AG20443 (cell line): Measurements from ENCODE around the gene CLPTM1L.

ENCODE experiments used
- DNase-seq: peaks from one replicate; pipeline ENCODE4 v3.0.0; 2012; ENCODE audit warnings: low spot score, mixed read lengths

Gene CLPTM1L

DNA sequence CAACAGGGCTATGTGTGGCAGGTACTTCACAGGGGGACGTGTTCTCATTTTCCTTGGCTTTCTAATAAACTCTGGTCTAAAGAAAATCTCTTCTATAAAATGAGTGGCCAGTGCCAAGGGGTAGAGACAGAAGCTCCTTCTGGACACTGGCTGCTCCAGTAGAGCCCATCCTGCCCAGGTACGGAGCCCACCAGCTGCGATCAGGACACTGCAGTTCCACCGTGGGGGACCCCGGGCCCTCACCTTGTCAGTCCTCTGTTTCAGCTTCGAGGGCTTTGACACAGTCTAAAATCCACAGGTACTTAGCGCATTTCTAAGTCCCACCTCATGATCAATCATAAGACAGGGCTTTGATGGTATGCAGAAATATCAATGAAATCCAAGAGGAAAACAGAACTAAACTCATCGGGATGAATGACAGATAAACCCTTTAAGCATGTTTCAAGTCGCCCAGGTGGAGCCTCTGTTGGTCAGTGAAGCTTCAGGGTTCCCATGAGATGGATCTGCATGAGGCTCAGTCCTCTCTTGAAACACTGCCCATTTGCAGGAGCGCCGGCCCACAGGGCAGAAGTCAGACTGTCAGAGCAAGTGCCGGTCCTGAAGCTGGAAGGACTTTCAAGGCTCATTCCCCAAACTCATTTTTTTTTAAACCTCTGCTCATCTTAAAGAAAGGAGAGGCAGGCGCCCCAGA is 29.7 kb downstream of the CLPTM1L start:
- DNase-seq, result no peak

DNA sequence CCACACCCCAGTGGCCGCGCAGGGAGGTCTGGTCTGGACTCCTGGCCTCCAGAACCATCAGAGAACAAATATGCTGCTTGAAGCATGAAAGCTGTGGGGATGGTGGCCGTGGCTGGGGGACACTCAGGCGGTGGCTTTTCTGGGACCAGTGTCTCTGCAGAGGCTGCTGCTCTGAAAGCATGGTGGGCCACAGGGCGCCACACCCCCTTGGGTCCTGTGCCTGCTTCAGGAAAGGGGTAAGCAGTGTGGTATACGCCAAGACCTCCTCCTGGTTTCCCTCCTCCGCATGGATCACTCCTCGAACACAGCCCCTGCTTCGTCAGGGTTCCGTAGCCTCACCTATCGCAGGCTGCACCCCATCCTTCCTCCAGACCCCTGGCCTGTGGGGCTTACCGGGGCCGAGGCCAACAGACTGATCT is 30.3 kb downstream of the CLPTM1L start:
- no peak for DNase-seq

DNA sequence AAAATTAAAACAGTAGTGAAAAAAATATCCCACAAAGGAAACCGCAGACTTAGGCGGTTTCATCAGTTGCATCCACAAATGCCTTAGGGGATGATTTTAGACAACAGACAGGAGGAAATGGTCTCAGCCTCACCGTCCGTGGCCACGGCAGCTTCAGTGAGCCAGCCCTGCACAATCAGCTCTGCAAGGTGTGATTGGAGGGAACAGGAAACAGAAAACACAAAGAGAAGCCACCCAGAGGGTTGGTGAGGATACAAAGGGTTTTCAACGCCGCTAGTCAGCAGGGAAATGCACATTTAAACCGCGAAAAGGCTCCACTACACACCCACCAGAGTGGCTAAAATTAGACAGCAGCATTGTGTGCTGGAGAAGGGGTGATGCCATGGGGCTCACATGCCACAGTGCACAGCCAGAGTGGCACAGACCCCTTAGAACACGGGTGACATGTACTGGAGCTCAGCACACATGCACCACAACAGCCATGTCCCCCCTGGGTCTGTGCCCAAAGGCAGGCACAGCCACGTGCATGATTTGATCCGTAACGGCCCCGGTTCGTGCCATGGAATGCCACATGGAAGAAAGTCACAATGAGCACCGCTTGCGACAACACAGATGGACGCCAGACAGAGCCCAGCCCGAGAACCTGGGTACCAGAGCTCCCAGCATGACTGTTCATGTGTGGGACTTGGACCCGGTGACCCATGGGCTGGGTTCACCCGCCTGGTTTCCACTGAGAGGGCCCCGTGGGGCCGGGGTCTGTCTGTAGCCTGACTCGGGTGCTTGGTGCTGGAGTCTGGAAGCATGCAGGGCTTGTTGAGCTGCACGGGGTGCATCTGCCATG is 31.7 kb downstream of the CLPTM1L start:
- DNase-seq, result no peak

DNA sequence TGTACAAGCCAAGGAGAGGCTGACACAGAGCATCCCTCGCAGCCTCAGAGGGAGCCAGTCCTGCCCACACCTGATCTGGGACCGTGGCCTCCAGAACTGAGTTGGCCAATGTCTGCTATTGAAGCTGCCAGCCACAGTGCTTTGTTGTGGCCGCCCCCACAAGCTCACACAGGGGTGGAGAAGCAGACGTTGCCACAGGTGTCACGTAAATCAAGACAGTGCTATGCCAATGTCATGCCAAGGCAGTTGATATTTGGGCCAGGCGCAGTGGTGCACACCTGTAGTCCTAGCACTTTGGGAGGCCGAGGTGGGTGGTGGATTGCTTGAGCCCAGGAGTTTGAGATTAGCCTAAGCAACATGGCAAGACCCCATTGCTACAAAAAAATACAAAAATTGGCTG is 32.7 kb downstream of the CLPTM1L start:
- DNase-seq, result no peak

DNA sequence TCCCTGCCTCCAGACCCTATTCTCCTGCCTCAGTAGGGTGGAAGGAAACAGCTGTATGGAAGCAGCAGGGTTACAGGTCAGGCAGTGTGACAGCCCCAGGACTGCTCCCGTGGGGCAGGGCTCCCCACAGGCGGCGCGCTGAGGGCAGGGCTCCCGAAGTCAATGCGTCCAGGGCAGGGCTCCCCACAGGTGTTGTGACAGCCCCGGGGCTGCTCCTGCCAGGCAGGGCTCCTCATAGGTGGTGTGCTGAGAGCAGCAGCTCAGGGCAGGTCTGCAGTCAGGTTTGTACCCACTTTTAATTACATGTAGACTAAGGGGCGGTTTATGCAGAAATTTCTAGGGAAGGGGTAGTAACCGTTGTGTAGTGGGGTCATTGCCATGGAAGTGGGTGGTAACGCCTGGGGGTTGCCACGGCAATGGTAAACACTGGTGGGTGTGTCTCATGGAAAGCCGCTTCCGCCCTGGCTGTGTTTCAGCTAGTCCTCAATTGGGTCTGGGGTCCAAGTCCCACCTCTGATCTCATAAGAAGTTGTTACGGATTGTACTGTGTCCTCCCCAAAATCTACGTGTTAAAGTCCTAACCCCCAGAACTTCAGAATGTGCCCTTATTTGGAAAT is 33.4 kb downstream of the CLPTM1L start:
- no peak for DNase-seq

DNA sequence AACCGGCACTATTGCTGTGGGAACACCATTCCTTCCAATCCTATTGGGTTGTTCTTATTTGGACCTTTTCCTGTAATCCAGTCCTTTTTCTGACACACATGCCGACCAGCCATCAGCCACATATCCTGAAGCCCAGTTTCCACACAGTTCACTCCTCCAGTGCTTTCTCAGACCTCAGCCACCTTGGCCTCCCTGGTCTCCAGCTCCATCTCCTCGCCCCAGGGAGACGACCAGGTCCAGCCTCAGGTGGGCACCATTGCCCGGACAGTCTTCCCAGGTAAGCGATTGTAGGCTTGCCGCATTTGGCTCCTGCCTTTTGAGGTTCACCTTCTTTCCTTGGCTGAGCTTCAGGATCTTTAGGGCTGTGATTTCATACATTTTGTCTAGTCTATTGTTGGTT is 34.8 kb downstream of the CLPTM1L start:
- no peak for DNase-seq

DNA sequence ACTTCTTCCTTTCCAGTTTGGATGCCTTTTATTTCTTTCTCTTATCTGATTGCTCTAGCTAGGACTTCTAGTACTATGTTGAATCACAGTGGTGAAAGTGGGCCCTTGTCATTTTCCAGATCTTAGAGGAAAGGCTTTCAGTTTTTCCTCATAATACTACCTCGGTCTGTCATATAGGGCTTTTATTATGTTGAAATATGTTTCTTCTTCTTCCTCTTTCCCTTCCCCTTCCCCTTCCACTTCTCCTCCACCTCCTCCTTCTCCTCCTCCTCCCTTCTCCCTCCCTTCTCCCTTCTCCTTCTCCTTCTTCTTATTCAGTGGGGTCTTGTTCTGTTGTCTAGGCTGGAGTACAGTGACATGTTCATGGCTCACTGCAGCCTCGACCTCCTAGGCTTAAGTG is 40.9 kb downstream of the CLPTM1L start:
- DNase-seq, result no peak

DNA sequence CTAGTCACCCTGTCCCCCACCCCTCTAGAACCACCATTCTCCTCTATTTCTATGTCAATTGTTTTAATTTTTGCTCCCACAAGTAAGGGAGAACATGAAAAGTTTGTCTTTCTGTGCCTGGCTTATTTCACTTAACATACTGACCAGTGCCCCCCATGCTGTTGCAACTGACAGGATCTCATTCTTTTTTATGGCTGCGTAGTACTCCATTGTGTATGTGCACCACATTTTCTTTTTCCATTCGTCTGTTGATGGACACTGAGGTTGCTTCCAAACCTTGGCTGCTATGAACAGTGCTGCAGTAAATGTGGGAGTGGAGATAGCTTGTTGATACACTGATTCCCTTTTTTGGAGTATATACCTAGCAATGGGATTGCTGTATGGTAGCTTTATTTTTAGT is 42.6 kb downstream of the CLPTM1L start:
- DNase-seq, result no peak

DNA sequence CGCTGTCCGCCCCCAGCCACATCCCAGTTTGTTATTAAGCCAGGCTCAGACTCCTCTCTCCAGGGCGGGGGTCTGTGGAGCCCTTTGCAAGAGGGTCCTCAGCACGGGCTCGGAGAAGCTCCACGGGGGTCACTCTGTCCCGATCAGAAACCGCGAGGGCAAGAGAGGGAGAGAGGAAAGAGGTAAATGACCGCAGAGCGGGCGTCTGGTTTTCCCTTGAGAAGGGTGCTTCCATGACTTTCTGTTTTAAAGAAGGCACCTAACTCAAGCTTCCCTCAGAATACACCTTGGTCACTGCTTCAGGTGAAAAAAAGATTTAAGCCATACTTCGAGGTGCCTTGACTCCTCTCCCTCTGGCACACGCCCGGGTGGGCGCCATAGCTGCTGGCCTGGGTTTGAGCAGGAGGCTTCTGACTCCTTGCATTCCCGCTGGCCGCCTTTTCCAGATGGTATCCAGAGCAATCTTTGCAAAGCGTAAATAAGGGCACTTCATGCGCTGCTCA is 44.3 kb downstream of the CLPTM1L start:
- DNase-seq, result no peak

DNA sequence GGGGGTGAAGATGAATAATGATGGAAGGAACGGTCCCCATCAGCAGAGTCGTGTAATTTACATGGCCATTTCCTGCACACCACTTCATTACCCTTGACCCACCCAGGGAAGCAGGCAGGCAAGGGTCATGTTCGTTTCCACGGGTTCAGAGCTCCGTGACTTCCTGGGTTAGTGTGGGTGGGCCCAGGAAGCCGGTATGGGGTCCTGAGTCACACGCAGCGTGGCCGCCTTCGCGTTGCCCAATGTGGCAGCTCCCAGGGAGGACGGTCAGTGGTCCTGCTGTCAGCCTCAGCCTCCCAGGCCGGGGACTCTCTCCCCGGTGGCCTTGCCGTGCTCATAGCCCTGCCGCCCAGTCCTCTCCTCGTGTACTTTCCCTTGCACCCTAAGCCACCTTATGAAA is 44.9 kb downstream of the CLPTM1L start:
- no peak for DNase-seq

DNA sequence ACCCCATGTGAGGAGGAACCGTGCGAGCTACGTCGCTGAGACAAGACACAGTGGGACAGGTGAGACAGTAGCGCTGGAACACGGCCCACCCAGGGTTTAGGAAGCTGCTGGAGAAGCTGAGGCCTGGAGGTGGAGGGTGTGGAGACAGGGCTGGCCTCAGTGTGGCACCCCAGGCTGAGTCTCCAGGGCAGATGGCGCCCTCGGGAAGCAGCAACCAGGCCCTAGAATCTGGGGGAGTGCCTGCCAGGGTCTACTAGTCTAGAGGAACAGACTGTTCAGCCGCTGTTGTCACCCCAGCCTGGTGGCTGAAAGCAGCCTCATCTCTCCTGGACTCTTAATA is 45.4 kb downstream of the CLPTM1L start:
- DNase-seq, result no peak

DNA sequence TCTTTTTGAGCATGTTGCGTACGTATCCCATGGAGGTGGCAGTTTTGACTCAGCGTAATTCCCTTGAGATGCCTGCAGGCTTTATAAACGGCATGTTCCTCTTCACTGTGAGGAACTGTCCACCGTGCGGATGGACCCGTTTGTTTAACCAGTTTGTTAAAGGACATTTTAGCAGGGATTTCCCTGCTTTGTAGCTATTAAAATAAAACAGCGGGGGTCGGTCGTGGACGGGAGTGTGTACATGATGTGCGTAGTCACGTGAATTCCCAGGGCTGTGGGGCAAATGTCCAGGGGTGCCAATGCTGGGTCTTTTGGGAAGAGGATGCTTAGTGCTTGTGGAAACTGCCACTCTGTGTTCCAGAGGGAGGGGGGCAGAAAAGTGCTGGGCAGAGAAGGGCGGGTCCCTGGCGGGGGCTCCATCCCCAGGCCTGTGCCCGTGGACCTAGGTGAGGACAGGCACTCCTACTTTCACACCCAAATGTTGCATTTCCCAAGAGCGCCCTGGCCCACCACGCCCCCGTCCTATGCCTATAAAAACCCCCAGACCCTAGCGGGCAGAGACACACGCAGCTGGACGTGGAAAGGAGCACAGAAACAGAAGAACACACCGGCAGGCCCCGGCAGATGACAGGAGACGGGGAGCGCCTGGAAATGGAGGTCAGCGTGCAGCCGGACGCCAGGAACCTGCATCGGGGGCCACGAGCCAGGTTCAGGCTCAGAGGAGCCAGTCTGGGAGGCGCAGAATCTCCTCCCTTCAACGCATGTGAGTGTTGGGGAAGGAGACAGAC is 46.0 kb downstream of the CLPTM1L start:
- DNase-seq, result no peak

DNA sequence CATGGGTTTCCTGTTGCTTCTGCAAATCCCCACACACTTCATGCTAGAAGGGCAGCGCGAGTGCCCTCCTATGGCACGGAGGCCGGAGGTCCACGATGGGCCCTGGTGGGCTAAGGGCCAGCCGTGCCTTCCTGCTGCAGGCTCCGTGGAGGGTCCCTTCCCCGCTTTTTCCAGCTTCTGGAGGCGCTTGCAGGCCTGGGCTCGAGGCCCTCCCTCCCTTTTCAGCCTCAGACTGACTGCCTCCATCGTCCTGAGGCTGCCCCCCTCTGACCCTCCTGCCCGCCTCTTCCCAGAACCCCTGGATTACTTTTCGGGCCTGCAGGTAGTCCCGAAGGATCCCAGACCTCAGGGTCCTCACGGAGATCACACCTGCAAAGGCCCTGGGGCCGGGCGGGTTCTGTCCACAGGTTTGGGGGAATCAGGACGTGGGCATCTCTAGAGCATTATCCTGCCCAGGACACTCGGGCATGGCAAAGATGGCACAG is 46.8 kb downstream of the CLPTM1L start:
- no peak for DNase-seq

DNA sequence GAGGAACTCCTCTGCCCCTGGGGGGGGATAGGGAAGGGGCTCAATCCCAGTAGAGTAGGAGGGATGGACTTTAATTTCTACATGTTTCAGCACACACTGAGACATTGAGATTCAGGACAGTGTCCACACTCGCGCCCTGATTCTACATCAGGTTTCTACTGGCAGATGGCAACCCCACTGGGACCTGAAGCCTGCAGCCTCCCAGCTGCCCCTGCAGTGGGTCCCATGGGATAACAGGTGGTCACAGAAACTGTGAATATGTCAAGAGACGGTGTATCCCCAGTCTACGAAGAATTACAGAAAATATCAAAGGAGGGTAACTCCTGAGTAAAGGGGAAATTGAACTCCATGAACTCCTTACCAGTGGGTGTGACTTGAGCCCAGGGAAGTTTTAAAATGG is 47.7 kb downstream of the CLPTM1L start:
- DNase-seq, result no peak

DNA sequence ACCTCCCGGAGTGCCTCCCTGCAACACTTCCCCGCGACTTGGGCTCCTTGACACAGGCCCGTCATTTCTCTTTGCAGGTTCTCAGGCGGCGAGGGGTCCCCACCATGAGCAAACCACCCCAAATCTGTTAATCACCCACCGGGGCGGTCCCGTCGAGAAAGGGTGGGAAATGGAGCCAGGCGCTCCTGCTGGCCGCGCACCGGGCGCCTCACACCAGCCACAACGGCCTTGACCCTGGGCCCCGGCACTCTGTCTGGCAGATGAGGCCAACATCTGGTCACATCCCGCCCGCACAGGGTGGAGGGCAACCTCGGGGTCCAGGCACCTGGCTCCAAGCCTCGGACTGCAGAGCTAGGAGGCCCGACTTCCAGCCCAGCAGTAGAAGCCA is 49.3 kb downstream of the CLPTM1L start:
- DNase-seq, result no peak

DNA sequence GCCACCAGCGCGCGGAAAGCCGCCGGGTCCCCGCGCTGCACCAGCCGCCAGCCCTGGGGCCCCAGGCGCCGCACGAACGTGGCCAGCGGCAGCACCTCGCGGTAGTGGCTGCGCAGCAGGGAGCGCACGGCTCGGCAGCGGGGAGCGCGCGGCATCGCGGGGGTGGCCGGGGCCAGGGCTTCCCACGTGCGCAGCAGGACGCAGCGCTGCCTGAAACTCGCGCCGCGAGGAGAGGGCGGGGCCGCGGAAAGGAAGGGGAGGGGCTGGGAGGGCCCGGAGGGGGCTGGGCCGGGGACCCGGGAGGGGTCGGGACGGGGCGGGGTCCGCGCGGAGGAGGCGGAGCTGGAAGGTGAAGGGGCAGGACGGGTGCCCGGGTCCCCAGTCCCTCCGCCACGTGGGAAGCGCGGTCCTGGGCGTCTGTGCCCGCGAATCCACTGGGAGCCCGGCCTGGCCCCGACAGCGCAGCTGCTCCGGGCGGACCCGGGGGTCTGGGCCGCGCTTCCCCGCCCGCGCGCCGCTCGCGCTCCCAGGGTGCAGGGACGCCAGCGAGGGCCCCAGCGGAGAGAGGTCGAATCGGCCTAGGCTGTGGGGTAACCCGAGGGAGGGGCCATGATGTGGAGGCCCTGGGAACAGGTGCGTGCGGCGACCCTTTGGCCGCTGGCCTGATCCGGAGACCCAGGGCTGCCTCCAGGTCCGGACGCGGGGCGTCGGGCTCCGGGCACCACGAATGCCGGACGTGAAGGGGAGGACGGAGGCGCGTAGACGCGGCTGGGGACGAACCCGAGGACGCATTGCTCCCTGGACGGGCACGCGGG is 49.9 kb downstream of the CLPTM1L start, which contains the start of gene TERT:
Gene TERT (minus strand): TSS at position 234 of the 815 bp plus-strand sequence. CDS start 79 bp downstream, at position 155.
- DNase-seq, result no peak

DNA sequence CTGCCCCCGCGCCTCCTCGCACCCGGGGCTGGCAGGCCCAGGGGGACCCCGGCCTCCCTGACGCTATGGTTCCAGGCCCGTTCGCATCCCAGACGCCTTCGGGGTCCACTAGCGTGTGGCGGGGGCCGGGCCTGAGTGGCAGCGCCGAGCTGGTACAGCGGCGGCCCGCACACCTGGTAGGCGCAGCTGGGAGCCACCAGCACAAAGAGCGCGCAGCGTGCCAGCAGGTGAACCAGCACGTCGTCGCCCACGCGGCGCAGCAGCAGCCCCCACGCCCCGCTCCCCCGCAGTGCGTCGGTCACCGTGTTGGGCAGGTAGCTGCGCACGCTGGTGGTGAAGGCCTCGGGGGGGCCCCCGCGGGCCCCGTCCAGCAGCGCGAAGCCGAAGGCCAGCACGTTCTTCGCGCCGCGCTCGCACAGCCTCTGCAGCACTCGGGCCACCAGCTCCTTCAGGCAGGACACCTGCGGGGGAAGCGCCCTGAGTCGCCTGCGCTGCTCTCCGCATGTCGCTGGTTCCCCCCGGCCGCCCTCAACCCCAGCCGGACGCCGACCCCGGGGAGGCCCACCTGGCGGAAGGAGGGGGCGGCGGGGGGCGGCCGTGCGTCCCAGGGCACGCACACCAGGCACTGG is 50.6 kb downstream of the CLPTM1L start:
- DNase-seq, result no peak

DNA sequence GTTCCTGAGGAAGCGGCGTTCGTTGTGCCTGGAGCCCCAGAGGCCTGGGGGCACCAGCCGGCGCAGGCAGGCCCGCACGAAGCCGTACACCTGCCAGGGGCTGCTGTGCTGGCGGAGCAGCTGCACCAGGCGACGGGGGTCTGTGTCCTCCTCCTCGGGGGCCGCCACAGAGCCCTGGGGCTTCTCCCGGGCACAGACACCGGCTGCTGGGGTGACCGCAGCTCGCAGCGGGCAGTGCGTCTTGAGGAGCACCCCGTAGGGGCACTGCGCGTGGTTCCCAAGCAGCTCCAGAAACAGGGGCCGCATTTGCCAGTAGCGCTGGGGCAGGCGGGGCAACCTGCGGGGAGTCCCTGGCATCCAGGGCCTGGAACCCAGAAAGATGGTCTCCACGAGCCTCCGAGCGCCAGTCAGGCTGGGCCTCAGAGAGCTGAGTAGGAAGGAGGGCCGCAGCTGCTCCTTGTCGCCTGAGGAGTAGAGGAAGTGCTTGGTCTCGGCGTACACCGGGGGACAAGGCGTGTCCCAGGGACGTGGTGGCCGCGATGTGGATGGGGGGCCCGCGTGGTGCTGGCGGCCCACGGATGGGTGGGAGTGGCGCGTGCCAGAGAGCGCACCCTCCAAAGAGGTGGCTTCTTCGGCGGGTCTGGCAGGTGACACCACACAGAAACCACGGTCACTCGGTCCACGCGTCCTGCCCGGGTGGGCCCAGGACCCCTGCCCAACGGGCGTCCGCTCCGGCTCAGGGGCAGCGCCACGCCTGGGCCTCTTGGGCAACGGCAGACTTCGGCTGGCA is 51.3 kb downstream of the CLPTM1L start:
- no peak for DNase-seq

DNA sequence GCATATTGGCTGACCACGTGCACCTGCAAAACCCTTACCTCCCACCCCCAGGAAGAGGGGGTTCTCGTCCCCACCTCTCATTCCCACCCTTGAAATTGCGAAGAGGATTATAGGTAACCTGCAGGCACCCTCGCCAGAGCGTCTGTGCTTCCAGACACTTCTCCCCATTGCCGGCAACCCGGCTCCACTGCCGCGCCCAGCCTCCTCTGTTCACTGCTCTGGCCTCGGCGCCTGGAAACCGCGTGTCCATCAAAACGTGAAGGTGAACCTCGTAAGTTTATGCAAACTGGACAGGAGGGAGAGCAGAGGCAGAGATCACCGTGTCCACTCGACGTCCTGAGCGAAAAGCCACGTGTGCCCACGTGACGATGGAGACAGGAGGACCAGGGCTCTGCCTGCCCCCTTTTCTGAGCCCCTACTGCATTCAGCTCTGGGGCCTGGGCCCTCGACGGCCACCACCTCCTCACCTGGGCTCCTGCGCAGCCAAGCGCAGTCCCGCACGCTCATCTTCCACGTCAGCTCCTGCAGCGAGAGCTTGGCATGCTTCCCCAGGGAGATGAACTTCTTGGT is 52.0 kb downstream of the CLPTM1L start:
- DNase-seq, result no peak
